Head of caudate nucleus (tissue), 42 donors: ENCODE results near the gene TRMT112.

Experiments used
- DNase-seq, 42 donors: peaks; one replicate each; pipeline versions ENCODE4 v3.0.0 to v3.0.0-alpha.2; 2020 to 2021; ENCODE audit warnings: mixed read lengths in 7 of 42
- intact Hi-C: fragments of 100-400 bp; cut with DNase I; formaldehyde crosslinking; loops from one replicate; pipeline ENCODE4 v1.15.0; 2022

The TRMT112 gene

GRCh38 chr11:64299847-64300648, 17.3 kb downstream of the TRMT112 start, which contains the start of gene CATSPERZ:
TSS of gene CATSPERZ (plus strand) at chr11:64300358. CDS start at chr11:64300411, 53 bp downstream.
- intact Hi-C loops = no loop called here
- peak in 7 of 42 donors; percentile 22 to 57 (median 41) for DNase-seq

- DNase-seq = peak; percentile 49 to 92 (median 81)
- intact Hi-C loops = no loop called here
Measured at GRCh38 chr11:64298966-64299846, 18.2 kb downstream of the TRMT112 start.

- intact Hi-C loops = no loop called here
- DNase-seq = no peak
Measured at GRCh38 chr11:64297699-64298358, 19.5 kb downstream of the TRMT112 start.

GRCh38 chr11:64296830-64297698, 20.3 kb downstream of the TRMT112 start:
- intact Hi-C loops = no loop called here
- DNase-seq = no peak

GRCh38 chr11:64296236-64296635, 21.1 kb downstream of the TRMT112 start:
- no peak for DNase-seq
- intact Hi-C loops = no loop called here

- intact Hi-C loops = no loop called here
Measured at GRCh38 chr11:64295760-64296159, 21.6 kb downstream of the TRMT112 start.

GRCh38 chr11:64294774-64295173, 22.6 kb downstream of the TRMT112 start:
- intact Hi-C loops = no loop called here
- DNase-seq = no peak

More at GRCh38 chr11:64295760-64296159, 21.6 kb downstream of the TRMT112 start:
- no peak for DNase-seq

- intact Hi-C loops = no loop called here
- DNase-seq = peak in 3 of 42 donors; percentile 22 to 39 (median 33)
Measured at GRCh38 chr11:64292460-64293254, 24.7 kb downstream of the TRMT112 start.

GRCh38 chr11:64291752-64292459, 25.5 kb downstream of the TRMT112 start:
- intact Hi-C loops = no loop called here
- DNase-seq = peak in 6 of 42 donors; percentile 17 to 56 (median 43)

GRCh38 chr11:64291262-64291751, 26.1 kb downstream of the TRMT112 start, which contains the start of gene KCNK4:
TSS of gene KCNK4 (plus strand) at chr11:64291302. CDS start at chr11:64293019, 1,717 bp downstream.
- no peak for DNase-seq

GRCh38 chr11:64290352-64291261, 26.8 kb downstream of the TRMT112 start:
- DNase-seq = peak in 1 of 42 donors; percentile 39
- intact Hi-C loops = no loop called here

More at GRCh38 chr11:64291262-64291751, 26.1 kb downstream of the TRMT112 start, which contains the start of gene KCNK4:
- intact Hi-C loops = no loop called here

GRCh38 chr11:64289002-64289564, 28.3 kb downstream of the TRMT112 start:
- intact Hi-C loops = no loop called here
- no peak for DNase-seq

GRCh38 chr11:64288353-64288750, 29.0 kb downstream of the TRMT112 start:
- intact Hi-C loops = no loop called here
- no peak for DNase-seq

GRCh38 chr11:64287676-64288352, 29.5 kb downstream of the TRMT112 start:
- intact Hi-C loops = no loop called here
- DNase-seq = no peak

- no peak for DNase-seq
- intact Hi-C loops = no loop called here
Measured at GRCh38 chr11:64286801-64287159, 30.6 kb downstream of the TRMT112 start.
